ENCODE results near the gene HOXB4.

HOXB4 gene

GRCh38 chr17:48556576-48557401, 21.4 kb downstream of the HOXB4 start:
- DNase-seq: no peak

DNA sequence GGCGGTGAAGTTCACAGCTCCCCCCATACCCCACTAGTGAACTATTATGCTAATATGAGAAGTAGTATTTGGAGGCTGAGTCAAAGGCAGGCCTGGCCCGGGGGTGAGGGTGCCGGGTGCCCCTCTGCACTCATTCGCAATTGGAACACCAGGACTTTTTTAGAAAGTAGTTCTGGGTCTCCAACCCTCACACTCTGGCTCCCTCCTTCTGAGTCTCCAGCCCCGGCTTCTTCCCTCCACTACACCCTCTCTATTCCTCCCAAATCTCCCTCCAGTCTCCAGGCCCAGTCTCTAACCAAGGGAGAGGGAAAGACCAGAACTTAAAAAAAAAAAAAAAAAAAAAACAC, 21.9 kb downstream of the HOXB4 start:
- DNase-seq: no peak

- DNase-seq: peak; percentile 16
Measured at GRCh38 chr17:48555258-48556228, 22.6 kb downstream of the HOXB4 start.

DNA sequence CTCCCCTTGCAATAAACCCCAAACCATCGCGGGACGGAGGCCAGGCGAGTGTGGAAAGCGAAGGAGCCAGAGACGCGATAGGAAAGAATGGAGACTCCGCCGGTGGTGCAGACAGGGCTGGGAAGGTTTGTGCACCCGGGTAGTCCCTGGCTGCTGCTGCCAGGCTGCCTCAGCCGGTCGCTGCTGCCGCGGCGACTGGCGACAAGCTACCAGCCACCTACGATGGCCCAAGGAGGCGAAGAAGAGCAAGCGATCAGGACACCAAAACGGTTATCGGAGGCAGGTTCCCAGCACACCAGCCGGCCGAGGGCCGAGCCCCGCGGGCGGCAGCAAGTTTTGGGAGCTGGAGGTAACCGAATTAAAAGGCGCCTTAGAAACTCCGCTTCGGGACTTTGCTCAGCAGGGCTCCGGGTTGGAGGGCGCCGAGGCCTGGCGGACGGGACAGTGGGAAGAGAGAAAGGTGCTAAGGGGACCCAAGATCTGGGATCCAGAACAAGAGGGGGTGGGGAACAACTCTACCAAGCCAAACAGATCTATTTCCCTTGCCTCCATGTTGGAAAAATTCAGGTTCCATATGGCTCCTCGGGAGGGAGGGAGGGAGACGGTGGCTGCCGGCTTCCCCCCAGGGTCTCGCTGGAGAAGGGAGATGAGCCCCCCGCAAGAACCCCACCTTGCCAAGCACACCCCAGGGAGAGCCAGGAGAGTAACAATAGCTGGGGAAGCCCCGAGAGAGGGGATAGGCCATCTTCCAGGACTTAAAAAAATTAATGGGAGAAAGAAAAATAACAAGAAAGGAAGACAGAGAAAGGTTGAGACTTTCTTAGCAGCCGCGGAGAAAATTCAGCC, 23.5 kb downstream of the HOXB4 start:
- DNase-seq: no peak

DNA sequence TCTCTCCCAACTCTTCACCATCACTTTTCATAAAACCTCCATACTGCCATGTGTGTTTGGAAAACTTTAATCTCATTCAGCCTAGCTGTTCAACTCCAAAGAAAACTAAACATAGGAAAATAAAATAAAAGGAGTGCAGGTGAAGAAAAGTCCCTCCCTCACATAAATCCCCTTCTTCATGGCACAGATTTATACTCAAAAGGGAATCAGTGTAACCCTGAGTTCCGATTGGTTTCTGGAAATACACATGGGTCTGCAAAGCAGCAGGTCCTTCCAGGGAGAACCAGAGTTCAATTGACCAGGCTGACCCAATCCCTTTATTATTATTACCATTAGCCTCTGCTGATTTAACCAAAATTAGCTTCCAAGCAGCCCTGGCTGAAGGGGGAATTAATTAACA, 24.3 kb downstream of the HOXB4 start:
- DNase-seq: no peak

- DNase-seq: no peak
Measured at GRCh38 chr17:48553190-48553547, 25.0 kb downstream of the HOXB4 start.

- no peak for DNase-seq
Measured at GRCh38 chr17:48552466-48553189, 25.5 kb downstream of the HOXB4 start.

GRCh38 chr17:48551596-48552465, 26.3 kb downstream of the HOXB4 start:
- no peak for DNase-seq

DNA sequence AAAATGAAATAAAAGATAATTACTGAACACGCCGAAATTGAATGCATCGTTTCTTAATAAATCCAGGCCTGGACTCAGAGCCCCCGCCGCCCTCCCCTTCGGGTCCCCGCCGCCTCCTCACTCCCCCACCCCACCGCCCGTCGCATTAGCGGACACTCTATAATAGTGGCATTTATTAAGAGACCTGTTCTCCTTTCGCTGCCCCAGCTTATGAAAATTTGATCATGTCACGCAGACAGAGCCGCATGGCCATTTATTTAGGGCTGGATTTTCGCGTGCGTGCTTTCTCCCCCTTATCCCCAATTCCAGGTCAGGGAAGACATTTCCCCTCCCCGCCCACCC, 27.0 kb downstream of the HOXB4 start:
- no peak for DNase-seq

- DNase-seq: no peak
Measured at GRCh38 chr17:48550502-48551213, 27.5 kb downstream of the HOXB4 start.

GRCh38 chr17:48549914-48550501, 28.1 kb downstream of the HOXB4 start:
- DNase-seq: no peak

GRCh38 chr17:48549281-48549630, 28.9 kb downstream of the HOXB4 start:
- DNase-seq: no peak

DNA sequence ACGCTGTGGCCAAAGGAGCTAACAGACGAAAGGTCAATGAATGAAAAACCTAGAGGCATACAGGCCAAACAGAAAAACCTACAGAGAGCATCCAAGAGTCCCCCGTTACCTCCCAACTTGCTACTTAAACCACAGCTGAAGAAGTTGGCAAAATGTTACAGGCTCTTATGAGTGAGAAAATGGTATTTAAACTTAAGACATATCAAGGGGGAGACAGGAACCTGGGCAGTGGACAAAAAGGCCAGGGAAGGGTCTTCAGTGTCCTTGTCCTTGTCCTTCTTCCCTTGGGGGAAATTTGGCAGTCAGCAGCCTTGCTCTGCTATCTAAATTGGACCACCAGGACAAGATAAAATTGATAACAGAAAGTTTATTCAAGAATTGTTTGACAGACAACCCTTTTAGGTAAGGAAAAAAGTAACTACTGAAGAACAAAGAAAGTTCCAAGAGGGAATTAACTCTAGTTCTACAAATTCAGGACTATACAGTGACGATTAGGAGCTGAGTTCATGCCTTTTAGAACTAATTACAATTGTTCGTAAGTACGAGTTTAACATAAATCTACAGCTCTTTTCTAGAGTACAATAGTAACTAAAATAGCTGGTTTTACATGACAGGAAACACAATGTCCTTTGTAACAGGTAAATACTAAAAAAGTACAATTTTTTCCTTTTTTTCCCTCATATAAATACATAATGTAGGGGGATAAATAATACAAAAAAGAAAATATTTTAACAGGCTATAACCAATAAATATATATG, 29.4 kb downstream of the HOXB4 start:
- DNase-seq: no peak

DNA sequence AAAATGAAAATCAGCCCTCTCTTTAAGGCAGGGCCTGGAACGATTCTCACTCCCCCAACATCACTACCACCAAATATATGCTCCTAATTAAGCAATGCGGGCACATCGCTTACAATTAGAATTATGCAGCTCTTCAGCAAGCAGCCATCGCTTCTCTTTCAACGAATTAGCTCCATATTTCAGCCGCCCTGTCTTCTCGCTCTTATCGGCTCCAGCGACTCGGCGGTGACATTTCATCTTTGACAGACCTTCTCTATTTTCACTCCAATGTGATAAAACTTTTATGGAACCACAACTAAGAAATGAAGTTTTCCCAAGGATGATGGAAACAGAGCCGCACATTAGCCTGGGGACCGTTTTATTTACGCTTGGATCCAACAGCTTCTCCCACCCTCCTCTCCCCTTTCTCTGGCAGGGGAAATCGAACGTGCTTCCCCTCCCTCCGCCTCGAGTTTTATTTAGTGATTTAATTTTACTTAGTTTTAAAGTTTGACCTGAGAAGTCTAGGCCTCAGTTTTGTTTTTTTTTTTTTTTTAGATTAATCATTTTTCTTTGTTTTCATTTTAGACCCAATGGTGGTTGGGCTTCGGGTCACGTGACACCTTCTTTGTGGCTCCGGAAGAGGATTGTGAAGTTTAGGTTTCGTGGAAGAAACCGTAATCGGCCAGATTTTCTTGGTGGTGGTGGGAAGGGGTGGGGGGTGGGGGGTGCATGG, 30.2 kb downstream of the HOXB4 start:
- peak; percentile 41 for DNase-seq

- no peak for DNase-seq
Measured at GRCh38 chr17:48546924-48547807, 31.0 kb downstream of the HOXB4 start.

- no peak for DNase-seq
Measured at GRCh38 chr17:48546137-48546923, 31.8 kb downstream of the HOXB4 start.

- DNase-seq: no peak
Measured at GRCh38 chr17:48545539-48545938, 32.6 kb downstream of the HOXB4 start.
